GM21390 (cell line): ENCODE data around the gene RBMY1B.
A peak's percentile ranks its signal among the peaks of the same experiment; 100 is the strongest.
"Not testable (repeated sequence)": the region's sequence is repeated elsewhere in the genome, so short reads cannot be mapped to it uniquely, and the experiment has no call there.

Experiments used
- ATAC-seq: cut with Tn5 transposase; IDR thresholded peaks from one replicate; pipeline ENCODE4 v1.9.1; 2021; ENCODE audit not compliant: unreplicated experiment

The RBMY1B gene

DNA sequence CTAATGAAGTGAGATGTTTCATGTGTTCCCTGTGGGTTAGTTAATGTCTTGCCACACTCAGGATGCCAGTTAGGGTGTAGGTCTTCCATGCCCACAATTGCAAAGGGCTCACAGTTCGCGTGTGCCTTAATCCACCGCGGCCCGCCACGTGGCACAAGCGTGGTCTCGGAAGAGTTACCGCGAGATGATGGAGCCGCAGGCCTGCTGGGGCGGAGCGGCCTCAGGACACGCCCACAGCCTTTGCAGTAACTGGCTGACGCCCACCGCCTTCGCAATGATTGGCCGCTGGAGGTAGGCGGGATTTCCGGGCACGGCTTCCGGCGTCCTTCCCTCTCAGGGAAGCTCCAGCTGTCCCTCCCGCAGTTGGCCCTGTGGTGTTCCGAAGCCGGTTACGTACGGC lies at the start of gene RBMY1B:
Gene RBMY1B, plus strand, starts transcription at position 301 of the 400 bp plus-strand sequence. CDS start 2,013 bp downstream, outside the sequence.
- not testable (repeated sequence) for ATAC-seq

GRCh38 chrY:21462915-21463314 lies 48.2 kb upstream of the RBMY1B start:
- ATAC-seq, result not testable (repeated sequence)

GRCh38 chrY:21482967-21483366 lies 28.2 kb upstream of the RBMY1B start:
- ATAC-seq, result no peak

DNA sequence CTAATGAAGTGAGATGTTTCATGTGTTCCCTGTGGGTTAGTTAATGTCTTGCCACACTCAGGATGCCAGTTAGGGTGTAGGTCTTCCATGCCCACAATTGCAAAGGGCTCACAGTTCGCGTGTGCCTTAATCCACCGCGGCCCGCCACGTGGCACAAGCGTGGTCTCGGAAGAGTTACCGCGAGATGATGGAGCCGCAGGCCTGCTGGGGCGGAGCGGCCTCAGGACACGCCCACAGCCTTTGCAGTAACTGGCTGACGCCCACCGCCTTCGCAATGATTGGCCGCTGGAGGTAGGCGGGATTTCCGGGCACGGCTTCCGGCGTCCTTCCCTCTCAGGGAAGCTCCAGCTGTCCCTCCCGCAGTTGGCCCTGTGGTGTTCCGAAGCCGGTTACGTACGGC lies 23.4 kb downstream of the RBMY1B start, which contains the start of gene RBMY1A1:
Gene RBMY1A1, plus strand, starts transcription at position 301 of the 400 bp plus-strand sequence. CDS start 2,013 bp downstream, outside the sequence.
- ATAC-seq, result not testable (repeated sequence)

DNA sequence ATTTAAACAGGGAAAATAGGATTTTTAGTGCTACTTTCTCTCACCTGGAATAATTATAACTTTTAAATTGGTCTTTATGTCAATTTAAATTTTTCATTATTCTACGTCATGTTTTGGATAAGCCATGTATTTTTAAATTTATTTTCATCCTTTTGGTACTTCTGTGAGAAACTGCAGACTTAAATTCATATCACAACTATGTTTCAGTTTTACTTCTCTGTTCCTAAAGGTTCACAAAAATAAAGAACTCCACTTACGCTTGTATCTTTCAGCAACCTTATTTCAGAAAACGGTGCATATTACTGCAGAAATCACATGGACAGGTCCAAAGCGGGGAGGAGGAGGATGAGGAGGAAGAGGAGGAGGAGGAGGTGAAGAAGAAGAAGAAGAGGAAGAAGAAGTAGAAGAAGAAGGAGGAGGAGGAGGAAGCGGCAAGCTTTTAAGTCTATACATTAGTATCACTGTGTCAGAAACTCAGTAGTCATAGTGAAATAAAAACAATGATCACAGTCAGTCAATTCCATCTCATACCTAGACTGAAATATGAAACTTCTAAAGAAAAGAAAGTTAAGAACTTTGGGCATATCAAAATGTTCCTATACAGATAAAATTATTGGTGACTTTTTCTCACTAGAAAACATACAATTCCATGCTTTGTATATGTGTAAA lies 48.3 kb downstream of the RBMY1B start:
- peak; percentile 85 for ATAC-seq
